IPS-15b (cell line): ENCODE results near the gene KCNK13.
"Not testable (repeated sequence)": the region's sequence is repeated elsewhere in the genome, so short reads cannot be mapped to it uniquely, and the experiment has no call there.

Experiments
- H3K27me3 ChIP-seq: one replicate; pipeline ENCODE4 v1.6.1; 2013; ENCODE audit warnings: low read length; ENCODE audit not compliant: control insufficient read depth, insufficient read depth
- H3K36me3 ChIP-seq: one replicate; pipeline ENCODE4 v1.6.1; 2013; ENCODE audit warnings: low read length; ENCODE audit not compliant: control insufficient read depth, insufficient read depth
- H3K4me1 ChIP-seq: one replicate; pipeline ENCODE4 v1.6.1; 2013; ENCODE audit warnings: mild to moderate bottlenecking, low read length; ENCODE audit not compliant: control insufficient read depth, insufficient read depth
- H3K4me3 ChIP-seq: one replicate; pipeline ENCODE4 v1.5.1; 2013; ENCODE audit warnings: low read depth, low read length
- H3K9ac ChIP-seq: one replicate; pipeline ENCODE4 v1.6.1; 2013; ENCODE audit warnings: low read depth, mild to moderate bottlenecking, low read length
- H3K9me3 ChIP-seq: one replicate; pipeline ENCODE4 v1.6.1; 2013; ENCODE audit warnings: mild to moderate bottlenecking, low read length; ENCODE audit not compliant: control insufficient read depth, insufficient read depth

Gene KCNK13

GRCh38 chr14:90179809-90180779 lies 118.3 kb downstream of the KCNK13 start:
- Histone ChIP-seq H3K36me3 (no peaks in the 10 kb centered on the region), H3K4me3 (no peak overlapping the region), H3K27me3 (no peaks in the 10 kb centered on the region), H3K9me3 (no peaks in the 10 kb centered on the region), H3K4me1 (no peaks in the 10 kb centered on the region), H3K9ac (no peak overlapping the region)

- no peaks in the 10 kb centered on the region for H3K27me3 ChIP-seq
- no peaks in the 10 kb centered on the region for H3K36me3 ChIP-seq
- no peaks in the 10 kb centered on the region for H3K9me3 ChIP-seq
- H3K4me3 ChIP-seq: no peak overlapping the region
- no peak overlapping the region for H3K9ac ChIP-seq
- no peaks in the 10 kb centered on the region for H3K4me1 ChIP-seq
Measured at GRCh38 chr14:90184094-90184493, 122.3 kb downstream of the KCNK13 start.

- H3K4me1 ChIP-seq: no peaks in the 10 kb centered on the region
- H3K4me3 ChIP-seq: no peak overlapping the region
- H3K27me3 ChIP-seq: no peaks in the 10 kb centered on the region
- no peaks in the 10 kb centered on the region for H3K9me3 ChIP-seq
- H3K36me3 ChIP-seq: no peaks in the 10 kb centered on the region
- no peak overlapping the region for H3K9ac ChIP-seq
Measured at GRCh38 chr14:90184571-90185266, 122.9 kb downstream of the KCNK13 start.

- H3K36me3 ChIP-seq: no peaks in the 10 kb centered on the region
- H3K9me3 ChIP-seq: no peaks in the 10 kb centered on the region
- no peak overlapping the region for H3K9ac ChIP-seq
- H3K4me1 ChIP-seq: no peaks in the 10 kb centered on the region
- no peaks in the 10 kb centered on the region for H3K27me3 ChIP-seq
- no peak overlapping the region for H3K4me3 ChIP-seq
Measured at GRCh38 chr14:90188588-90188987, 126.8 kb downstream of the KCNK13 start.

- Histone ChIP-seq H3K36me3 (no peaks in the 10 kb centered on the region), H3K9ac (no peak overlapping the region), H3K4me3 (no peak overlapping the region), H3K4me1 (peaks cover under 1% of the 10 kb centered on the region), H3K9me3 (no peaks in the 10 kb centered on the region), H3K27me3 (peaks cover under 1% of the 10 kb centered on the region)
Measured at GRCh38 chr14:90191154-90191553, 129.4 kb downstream of the KCNK13 start.

GRCh38 chr14:90191585-90191984 lies 129.8 kb downstream of the KCNK13 start:
- Histone ChIP-seq H3K36me3 (no peaks in the 10 kb centered on the region), H3K9me3 (no peaks in the 10 kb centered on the region), H3K4me1 (peaks cover 3% of the 10 kb centered on the region), H3K27me3 (peaks cover 2% of the 10 kb centered on the region), H3K9ac (no peak overlapping the region), H3K4me3 (no peak overlapping the region)

GRCh38 chr14:90193925-90194324 lies 132.1 kb downstream of the KCNK13 start:
- Histone ChIP-seq H3K9ac (no peak overlapping the region), H3K4me1 (peaks cover 3% of the 10 kb centered on the region), H3K27me3 (peaks cover 2% of the 10 kb centered on the region), H3K36me3 (no peaks in the 10 kb centered on the region), H3K4me3 (no peak overlapping the region), H3K9me3 (no peaks in the 10 kb centered on the region)

GRCh38 chr14:90194706-90195105 lies 132.9 kb downstream of the KCNK13 start:
- Histone ChIP-seq H3K36me3 (no peaks in the 10 kb centered on the region), H3K9me3 (no peaks in the 10 kb centered on the region), H3K4me3 (no peak overlapping the region), H3K4me1 (peaks cover 3% of the 10 kb centered on the region), H3K27me3 (peaks cover 2% of the 10 kb centered on the region), H3K9ac (no peak overlapping the region)

- no peak overlapping the region for H3K4me3 ChIP-seq
- H3K27me3 ChIP-seq: peaks cover 2% of the 10 kb centered on the region
- H3K4me1 ChIP-seq: peaks cover 3% of the 10 kb centered on the region
- no peaks in the 10 kb centered on the region for H3K9me3 ChIP-seq
- H3K9ac ChIP-seq: no peak overlapping the region
- no peaks in the 10 kb centered on the region for H3K36me3 ChIP-seq
Measured at GRCh38 chr14:90198541-90199060, 136.8 kb downstream of the KCNK13 start.

GRCh38 chr14:90200546-90200945 lies 138.8 kb downstream of the KCNK13 start:
- not testable (repeated sequence) for H3K4me3 ChIP-seq, H3K4me1 ChIP-seq, H3K36me3 ChIP-seq, H3K9ac ChIP-seq, H3K27me3 ChIP-seq, H3K9me3 ChIP-seq

GRCh38 chr14:90201344-90201743 lies 139.6 kb downstream of the KCNK13 start:
- H3K36me3 ChIP-seq: no peaks in the 10 kb centered on the region
- no peaks in the 10 kb centered on the region for H3K27me3 ChIP-seq
- H3K4me3 ChIP-seq: no peak overlapping the region
- peaks cover under 1% of the 10 kb centered on the region for H3K4me1 ChIP-seq
- H3K9ac ChIP-seq: no peak overlapping the region
- no peaks in the 10 kb centered on the region for H3K9me3 ChIP-seq
